ENCODE measurements around the gene CNKSR1. TPM values are rescaled to one million over a fixed set of nuclear protein-coding genes. Genes with fewer than 3 reads are reported as not detected.

CNKSR1 gene
- total RNA-seq, 6 experiments from 2014 or later: 0.72 to 1.4 (median 1.1) TPM

DNA sequence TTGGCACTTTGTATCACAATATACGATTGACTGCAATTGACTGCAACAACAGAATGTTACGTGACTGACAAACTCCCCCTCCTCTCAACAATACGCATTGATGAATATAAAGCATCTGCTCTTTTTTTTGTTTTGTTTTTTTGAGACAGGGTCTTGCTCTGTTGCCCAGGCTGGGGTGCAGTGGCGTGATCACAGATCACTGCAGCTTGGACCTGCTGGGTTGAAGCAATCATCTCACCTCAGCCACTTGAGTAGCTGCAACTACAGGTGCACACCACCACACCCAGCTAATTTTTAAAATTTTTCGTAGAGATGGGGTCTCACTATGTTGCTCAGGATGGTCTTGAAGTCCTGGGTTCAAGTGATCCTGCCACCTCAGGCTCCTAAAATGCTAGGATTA, 35.4 kb downstream of the CNKSR1 start:
- ATAC-seq: no peak
- no peak for TF ChIP-seq POLR2A (IDR thresholded peaks at IDR 0.05)
- TF ChIP-seq, protein P1, sequence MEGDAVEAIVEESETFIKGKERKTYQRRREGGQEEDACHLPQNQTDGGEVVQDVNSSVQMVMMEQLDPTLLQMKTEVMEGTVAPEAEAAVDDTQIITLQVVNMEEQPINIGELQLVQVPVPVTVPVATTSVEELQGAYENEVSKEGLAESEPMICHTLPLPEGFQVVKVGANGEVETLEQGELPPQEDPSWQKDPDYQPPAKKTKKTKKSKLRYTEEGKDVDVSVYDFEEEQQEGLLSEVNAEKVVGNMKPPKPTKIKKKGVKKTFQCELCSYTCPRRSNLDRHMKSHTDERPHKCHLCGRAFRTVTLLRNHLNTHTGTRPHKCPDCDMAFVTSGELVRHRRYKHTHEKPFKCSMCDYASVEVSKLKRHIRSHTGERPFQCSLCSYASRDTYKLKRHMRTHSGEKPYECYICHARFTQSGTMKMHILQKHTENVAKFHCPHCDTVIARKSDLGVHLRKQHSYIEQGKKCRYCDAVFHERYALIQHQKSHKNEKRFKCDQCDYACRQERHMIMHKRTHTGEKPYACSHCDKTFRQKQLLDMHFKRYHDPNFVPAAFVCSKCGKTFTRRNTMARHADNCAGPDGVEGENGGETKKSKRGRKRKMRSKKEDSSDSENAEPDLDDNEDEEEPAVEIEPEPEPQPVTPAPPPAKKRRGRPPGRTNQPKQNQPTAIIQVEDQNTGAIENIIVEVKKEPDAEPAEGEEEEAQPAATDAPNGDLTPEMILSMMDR (IDR thresholded peaks at IDR 0.05): no peak
- Histone ChIP-seq H3K4me3 (no peak overlapping the region), H3K36me3 (no peaks in the 10 kb centered on the region), H3K4me1 (no peaks in the 10 kb centered on the region), H3K27ac (no peak overlapping the region), H3K27me3 (no peaks in the 10 kb centered on the region), H3K9me3 (no peaks in the 10 kb centered on the region)
- DNase-seq: no peak
- WGBS (ENCODE audit: insufficient coverage, low coverage, low lambda C conversion rate, missing lambda C conversion rate): 83% methylated on average over 5 of the region's 5 CpGs
- intact Hi-C loops (cut with DNase I): no loop called here

DNA sequence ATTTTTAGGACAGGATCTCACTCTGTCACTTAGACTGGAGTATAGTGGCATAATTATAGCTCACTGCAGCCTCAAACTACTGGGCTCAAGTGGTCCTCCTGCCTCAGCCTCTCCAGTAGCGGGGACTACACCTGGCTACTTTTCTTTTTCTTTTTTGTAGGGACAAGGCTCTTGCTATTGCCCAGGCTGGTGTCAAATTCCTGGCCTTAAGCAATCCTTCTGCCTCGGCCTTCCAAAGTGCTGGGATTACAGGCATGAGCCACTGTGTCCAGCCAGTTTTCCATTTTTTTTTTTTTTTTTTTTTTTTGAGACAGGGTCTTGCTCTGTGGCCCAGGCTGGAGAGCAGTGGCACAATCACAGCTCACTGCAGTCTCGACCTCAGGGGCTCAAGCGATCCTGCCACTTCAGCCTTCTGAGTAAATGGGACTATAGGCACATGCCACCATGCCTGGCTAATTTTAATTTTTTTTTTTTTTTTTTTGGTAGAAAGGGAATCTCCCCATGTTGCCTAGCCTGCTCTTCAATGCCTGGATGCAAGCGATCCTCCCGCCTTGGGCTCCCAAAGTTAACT, 36.1 kb downstream of the CNKSR1 start:
- TF ChIP-seq, protein P1 (IDR thresholded peaks at IDR 0.05): no peak
- TF ChIP-seq POLR2A (IDR thresholded peaks at IDR 0.05): no peak
- Histone ChIP-seq H3K4me3 (no peak overlapping the region), H3K36me3 (no peaks in the 10 kb centered on the region), H3K27me3 (no peaks in the 10 kb centered on the region), H3K4me1 (no peaks in the 10 kb centered on the region), H3K27ac (no peak overlapping the region), H3K9me3 (no peaks in the 10 kb centered on the region)
- WGBS (ENCODE audit: insufficient coverage, low coverage, low lambda C conversion rate, missing lambda C conversion rate): 84% methylated on average over 6 of the region's 6 CpGs
- peak in 1 of 3 donors; percentile 6 for DNase-seq
- ATAC-seq: no peak
- intact Hi-C loops (cut with DNase I): no loop called here

DNA sequence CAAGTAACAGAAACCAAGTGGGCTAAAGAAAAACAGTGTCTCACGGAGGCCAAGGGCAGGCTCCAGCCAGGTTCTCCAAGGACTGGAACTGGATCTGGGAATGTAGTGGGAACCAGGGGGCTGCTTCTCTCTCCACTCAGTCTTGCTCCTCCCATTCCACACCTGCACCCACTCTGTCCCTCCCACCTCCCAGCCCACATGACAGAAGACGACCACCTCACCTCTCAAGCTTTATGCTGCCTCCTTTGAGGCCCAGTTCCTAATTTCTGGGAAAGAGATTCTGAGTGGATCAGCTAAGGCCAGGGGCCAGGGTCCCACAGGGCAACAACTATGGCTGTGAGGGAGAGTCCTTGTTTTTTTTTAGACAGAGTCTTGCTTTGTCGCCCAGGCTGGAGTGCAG, 38.0 kb downstream of the CNKSR1 start:
- DNase-seq (no peak), ATAC-seq (no peak)
- H3K4me1 ChIP-seq: no peaks in the 10 kb centered on the region
- intact Hi-C loops (cut with DNase I): no loop called here
- no peak for TF ChIP-seq POLR2A (IDR thresholded peaks at IDR 0.05)
- TF ChIP-seq, protein P1 (IDR thresholded peaks at IDR 0.05): no peak
- no peak overlapping the region for H3K4me3 ChIP-seq
- WGBS (ENCODE audit: insufficient coverage, low coverage, low lambda C conversion rate, missing lambda C conversion rate): 38% methylated on average over 3 of the region's 3 CpGs
- no peaks in the 10 kb centered on the region for H3K36me3 ChIP-seq
- H3K27ac ChIP-seq: no peak overlapping the region
- no peaks in the 10 kb centered on the region for H3K27me3 ChIP-seq
- no peaks in the 10 kb centered on the region for H3K9me3 ChIP-seq

DNA sequence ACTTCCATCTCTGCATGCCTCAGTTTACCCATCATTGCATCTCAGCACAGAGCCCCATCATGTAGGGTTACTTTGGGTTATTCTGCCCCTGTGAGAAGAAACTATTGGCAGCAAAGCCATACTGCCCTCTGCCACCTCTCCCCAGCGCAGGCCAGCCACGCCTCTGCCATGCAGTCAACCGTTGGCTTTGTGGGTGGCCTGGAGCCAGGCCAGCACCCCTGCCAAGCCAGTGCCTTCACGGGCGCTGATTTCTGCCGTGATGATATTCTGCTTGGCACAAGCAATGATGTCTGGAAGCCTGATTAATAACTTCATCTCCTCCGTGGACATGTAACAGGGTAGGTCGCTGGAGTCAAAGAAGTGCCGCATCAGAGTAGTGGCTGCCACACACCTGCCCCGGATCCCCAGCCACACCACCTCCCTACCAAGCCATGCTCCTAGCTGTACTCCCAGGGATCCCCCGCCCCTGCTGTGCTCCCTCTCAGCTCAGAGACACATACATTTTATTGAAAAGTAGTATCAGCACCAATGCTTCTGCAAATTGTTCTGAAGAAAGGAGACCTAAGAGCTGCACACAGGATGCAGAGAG, 41.7 kb downstream of the CNKSR1 start:
- Histone ChIP-seq H3K27me3 (no peaks in the 10 kb centered on the region), H3K4me3 (no peak overlapping the region), H3K36me3 (no peaks in the 10 kb centered on the region), H3K27ac (no peak overlapping the region), H3K9me3 (no peaks in the 10 kb centered on the region), H3K4me1 (no peaks in the 10 kb centered on the region)
- 47% methylated on average over 6 of the region's 11 CpGs for WGBS (ENCODE audit: insufficient coverage, low coverage, low lambda C conversion rate, missing lambda C conversion rate)
- ATAC-seq (peak; percentile 46 to 84 (median 67)), DNase-seq (peak in 1 of 3 donors; percentile 68)
- intact Hi-C loops (cut with DNase I): no loop called here
- TF ChIP-seq, protein P1 (IDR thresholded peaks at IDR 0.05): no peak
- no peak for TF ChIP-seq POLR2A (IDR thresholded peaks at IDR 0.05)
